ENCODE data around the gene VPS51.

VPS51 gene

GRCh38 chr11:65160643-65161042, 64.6 kb downstream of the VPS51 start:
- in situ Hi-C loops (cut with MboI; ENCODE audit: low sequenced_read_pairs): no loop called here
